ENCODE results near the gene UPK3B.
"Not testable (repeated sequence)": the region's sequence is repeated elsewhere in the genome, so short reads cannot be mapped to it uniquely, and the experiment has no call there.

DNA sequence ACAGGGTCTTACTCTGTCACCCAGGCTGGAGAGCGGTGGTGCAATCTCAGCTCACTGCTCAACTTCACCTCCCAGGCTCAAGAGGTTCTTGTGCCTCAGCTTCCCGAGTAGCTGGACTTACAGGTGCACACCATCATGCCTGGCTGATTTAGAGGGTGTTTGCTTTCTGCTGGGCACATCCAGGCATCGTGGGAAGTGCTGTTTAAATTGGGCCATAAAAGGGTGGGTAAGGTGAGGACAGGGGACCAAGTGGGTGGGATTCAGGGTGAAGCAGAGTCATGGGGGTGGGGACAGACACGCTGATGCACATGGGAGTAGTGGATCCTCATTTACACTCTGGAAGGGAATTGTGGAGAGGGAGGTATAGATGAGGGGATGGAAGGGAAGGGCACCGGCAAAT lies 45.4 kb upstream of the UPK3B start:
- TF ChIP-seq CTCF (IDR thresholded peaks at IDR 0.05); POLR2AphosphoS5 (IDR thresholded peaks at IDR 0.05); POLR2A (IDR thresholded peaks at IDR 0.05); EP300 (IDR thresholded peaks at IDR 0.05; ENCODE audit: low read depth): not testable (repeated sequence)

Data from transverse colon (tissue), 4 donors.